CD4-positive, alpha-beta T cell treated with Interleukin-6 at 100 ng/mL for 8 hours (primary cell): ENCODE results near the gene KAZALD1.
"Not testable (repeated sequence)": the region's sequence is repeated elsewhere in the genome, so short reads cannot be mapped to it uniquely, and the experiment has no call there.

Experiments
- DNase-seq: peaks from one replicate; pipeline ENCODE4 v3.0.0-alpha.2; 2020; ENCODE audit warnings: mixed read lengths, low spot score

The KAZALD1 gene

GRCh38 chr10:101030496-101031127 is 31.2 kb upstream of the KAZALD1 start:
- no peak for DNase-seq

- DNase-seq = peak; percentile 95
These were observed 30.5 kb upstream of the KAZALD1 start, which contains the start of the genes PDZD7 and SFXN3 for GRCh38 chr10:101031128-101031795. TSS of gene PDZD7 (minus strand) at chr10:101031129. CDS start at chr10:101030219, 910 bp downstream. TSS of gene SFXN3 (plus strand) at chr10:101031234. CDS start at chr10:101034695, 3,461 bp downstream.

- DNase-seq = peak; percentile 78
These were observed 29.8 kb upstream of the KAZALD1 start for GRCh38 chr10:101031796-101032636.

- DNase-seq = peak; percentile 49
These were observed 29.1 kb upstream of the KAZALD1 start for GRCh38 chr10:101032637-101033224.

GRCh38 chr10:101033276-101033675 is 28.5 kb upstream of the KAZALD1 start:
- DNase-seq = no peak

GRCh38 chr10:101034404-101034803 is 27.4 kb upstream of the KAZALD1 start:
- not testable (repeated sequence) for DNase-seq

- no peak for DNase-seq
These were observed 26.5 kb upstream of the KAZALD1 start for GRCh38 chr10:101035314-101035713.

GRCh38 chr10:101035916-101036702 is 25.7 kb upstream of the KAZALD1 start:
- no peak for DNase-seq

- DNase-seq = no peak
These were observed 25.1 kb upstream of the KAZALD1 start for GRCh38 chr10:101036726-101037125.

GRCh38 chr10:101038484-101038883 is 23.3 kb upstream of the KAZALD1 start:
- no peak for DNase-seq

- no peak for DNase-seq
These were observed 21.7 kb upstream of the KAZALD1 start for GRCh38 chr10:101040061-101040460.

GRCh38 chr10:101040851-101041250 is 20.9 kb upstream of the KAZALD1 start:
- no peak for DNase-seq

- DNase-seq = peak; percentile 76
These were observed 20.5 kb upstream of the KAZALD1 start for GRCh38 chr10:101041252-101041761.

- DNase-seq = no peak
These were observed 19.7 kb upstream of the KAZALD1 start for GRCh38 chr10:101042118-101042517.

- peak; percentile 84 for DNase-seq
These were observed 19.0 kb upstream of the KAZALD1 start for GRCh38 chr10:101042667-101043362.

GRCh38 chr10:101043363-101043707 is 18.5 kb upstream of the KAZALD1 start:
- DNase-seq = no peak

GRCh38 chr10:101044117-101044516 is 17.7 kb upstream of the KAZALD1 start:
- DNase-seq = no peak

GRCh38 chr10:101046332-101047238 is 15.2 kb upstream of the KAZALD1 start:
- DNase-seq = no peak

GRCh38 chr10:101047268-101047667 is 14.5 kb upstream of the KAZALD1 start:
- DNase-seq = no peak
